Measurements from ENCODE around the gene GNB1.

The GNB1 gene

DNA sequence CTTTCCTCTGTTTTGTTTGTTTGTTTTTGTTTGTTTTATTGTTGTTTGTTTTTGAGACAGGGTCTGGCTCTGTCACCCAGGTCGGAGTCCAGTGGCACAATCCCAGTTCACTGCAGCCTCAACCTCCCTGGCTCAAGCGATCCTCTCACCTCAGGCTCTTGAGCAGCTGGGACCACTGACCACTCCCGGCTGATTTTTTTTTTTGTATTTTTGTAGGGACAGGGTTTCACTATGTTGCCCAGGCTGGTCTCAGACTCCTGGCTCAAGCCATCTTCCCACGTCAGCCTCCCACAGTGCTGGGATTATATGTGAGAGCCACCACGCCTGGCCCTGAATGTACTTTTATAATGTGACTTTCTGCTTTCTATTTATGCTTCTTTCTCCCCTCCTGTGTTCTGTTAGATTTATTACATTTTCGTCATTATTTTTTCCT, 19.2 kb upstream of the GNB1 start:
- DNase-seq (ENCODE audit: low read depth) = no peak

DNA sequence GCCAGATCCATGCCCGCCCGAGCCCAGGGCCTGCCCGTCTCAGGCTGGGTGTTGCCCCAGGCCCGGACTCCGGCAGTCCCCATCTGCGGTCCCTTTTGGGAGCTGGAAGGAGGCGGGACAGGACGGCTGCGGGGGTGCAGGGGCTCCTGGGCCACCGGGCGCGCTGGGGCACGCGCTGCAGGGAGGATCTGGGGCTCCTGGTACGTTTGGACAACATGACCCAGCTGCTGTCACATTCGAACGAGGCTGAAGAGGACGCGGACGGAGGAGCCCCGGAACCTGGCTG, 17.6 kb upstream of the GNB1 start:
- DNase-seq (ENCODE audit: low read depth) = no peak

DNA sequence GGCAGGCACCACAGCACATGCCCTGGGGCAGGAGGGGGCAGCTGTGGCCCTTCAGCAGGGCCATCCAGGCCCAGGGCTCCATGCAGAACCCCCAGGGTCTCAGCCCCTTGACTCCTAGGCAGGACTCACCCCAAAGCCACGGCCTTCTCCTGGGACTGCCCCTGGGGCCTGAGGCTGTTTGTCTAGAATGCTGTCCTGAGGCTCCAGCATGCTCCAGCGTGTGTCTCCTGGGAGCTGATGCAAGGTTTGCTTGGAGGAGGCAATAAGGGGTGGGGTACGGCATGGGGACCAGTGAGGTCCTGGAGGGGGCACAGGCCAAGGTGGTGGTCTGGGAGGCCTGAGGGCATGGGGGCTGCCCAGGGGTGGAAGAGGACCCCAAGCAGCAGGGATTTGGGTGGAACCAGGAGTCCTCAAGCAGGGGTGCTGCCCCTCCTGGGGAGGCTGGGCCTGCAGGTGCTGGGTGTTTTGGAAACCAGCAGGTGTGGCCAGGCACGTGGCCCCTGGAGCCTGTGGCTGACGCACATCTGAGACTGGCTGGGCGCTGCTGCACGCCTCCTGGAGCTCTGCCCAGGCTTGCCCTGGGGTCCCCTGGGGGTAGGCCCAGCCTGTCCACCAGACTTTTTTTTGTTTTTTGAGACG, 16.3 kb upstream of the GNB1 start:
- DNase-seq (ENCODE audit: low read depth) = no peak

DNA sequence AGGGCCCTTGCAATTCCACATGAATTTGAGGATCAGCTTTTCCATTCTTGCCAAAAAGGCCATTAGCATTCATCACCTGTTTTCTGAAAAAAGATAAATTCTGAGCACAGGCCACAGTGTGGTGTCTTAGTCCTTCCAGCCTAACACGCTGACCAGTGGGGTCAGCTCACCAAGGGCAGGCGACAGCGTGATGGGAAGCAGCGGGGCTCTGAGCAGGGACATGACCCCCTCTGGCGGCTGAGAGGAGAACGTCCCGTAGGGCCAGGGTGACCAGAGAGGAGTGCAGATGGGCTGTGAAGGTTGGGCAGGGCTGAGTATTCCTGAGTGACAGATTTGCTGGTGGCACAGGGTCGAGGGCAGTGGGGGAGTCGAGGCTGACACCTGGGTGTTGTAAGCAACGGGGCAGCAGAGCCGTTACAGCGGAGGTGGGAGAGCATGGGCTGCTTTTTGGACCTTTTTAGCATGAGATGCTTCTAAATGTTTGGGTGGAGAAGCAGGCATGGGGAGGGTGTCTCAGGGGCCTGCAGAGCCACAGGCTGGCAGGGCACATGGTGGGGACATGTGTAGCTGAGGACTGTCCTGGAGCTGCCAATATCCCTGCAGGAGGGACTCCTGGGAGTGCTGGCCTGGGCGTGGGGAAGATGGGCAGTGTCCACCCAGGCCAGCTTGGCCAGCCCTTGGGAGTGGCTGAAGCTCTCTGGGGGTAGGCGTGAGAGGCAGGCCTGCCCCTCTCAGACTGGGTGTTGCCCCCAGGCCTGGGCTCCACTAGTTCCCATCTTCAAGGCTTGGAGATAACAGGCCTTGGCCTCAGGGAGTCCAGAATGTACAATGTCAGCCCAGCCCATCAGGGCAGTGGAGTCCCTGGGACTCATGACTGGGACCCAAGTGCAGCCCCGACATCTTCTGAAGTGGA, 15.6 kb upstream of the GNB1 start:
- DNase-seq (ENCODE audit: low read depth) = peak; percentile 63

DNA sequence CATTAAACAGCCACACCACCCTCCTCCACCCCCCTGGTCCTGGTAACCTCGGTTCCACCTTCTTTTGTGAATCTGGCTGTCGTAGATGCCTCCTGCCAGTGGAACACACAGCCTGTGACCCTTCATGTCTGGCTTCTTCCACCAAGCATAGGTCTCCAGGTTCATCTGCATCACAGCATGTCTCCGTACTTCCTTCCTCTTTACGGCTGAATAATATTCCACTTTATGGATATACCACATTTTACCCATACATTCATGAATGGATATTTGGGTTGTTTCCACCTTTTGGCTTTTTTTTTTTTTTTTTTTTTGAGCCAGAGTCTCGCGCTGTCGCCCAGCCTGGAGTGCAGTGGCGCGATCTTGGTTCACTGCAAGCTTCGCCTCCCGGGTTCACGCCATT, 12.3 kb upstream of the GNB1 start:
- DNase-seq (ENCODE audit: low read depth) = no peak

DNA sequence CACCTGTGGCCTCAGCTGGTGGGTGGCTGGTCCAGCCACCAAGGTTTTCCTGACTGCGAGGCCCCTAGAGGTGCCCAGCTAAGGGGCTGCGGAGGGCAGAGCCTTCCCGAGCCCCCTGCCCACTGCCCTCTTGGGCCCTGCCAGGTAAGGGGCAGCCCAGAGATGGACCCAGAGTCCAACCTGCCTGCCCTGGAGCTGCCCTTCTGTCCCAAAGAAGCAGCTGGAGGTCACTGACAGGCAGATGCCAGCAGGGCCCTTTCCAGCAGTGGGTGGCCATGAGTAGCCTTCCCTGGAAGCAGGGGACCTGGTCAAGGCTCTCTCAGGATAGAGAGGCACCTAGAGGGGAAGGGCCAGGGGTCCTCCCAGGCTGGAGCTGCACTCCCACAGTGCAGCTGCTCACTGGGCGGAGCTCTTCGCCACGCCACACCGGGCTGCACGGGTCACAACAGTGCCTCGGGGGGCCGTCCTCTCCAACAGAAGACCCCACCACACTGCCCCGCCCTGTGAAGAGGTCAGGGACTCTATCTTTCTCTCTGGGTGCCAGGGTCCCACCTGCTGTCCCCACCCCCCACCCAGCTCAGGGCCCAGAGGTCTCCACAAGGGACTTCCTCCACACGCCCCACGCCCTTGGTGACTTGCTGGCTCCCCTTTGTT, 10.9 kb upstream of the GNB1 start:
- no peak for DNase-seq (ENCODE audit: low read depth)

DNA sequence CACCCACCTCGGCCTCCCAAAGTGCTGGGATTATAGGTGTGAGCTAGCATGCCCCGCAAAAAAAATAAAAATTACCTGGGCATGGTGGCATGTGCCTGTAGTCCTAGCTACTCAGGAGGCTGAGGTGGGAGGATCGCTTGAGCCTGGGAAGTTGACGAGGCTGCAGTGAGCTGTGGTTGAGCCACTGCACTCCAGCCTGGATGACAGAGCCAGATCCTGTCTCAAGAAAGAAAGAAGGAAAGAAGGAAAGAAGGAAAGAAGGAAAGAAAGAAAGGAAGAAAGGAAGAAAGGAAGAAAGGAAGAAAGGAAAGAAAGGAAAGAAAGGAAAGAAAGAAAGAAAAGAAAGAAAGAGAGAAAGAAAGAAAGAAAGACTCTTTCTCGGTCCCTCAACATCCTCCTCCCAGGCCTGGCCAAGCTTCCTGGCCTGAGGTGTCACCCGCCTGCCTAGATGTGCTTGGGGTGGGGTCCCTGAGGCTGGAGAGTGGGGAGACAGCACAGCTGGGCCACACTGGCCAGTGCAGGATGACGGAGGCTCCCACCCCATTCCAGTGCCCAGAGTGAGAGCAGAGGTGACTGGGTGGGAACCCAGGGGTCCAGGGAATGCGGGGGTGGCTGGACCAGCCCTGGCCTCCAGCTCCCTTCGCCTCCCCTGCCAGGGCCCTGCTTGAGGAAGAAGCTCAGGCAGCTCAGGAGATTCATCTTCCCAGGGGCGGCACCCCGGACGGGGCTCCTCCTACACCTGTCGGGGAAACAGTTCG, 10.2 kb upstream of the GNB1 start:
- no peak for DNase-seq (ENCODE audit: low read depth)

DNA sequence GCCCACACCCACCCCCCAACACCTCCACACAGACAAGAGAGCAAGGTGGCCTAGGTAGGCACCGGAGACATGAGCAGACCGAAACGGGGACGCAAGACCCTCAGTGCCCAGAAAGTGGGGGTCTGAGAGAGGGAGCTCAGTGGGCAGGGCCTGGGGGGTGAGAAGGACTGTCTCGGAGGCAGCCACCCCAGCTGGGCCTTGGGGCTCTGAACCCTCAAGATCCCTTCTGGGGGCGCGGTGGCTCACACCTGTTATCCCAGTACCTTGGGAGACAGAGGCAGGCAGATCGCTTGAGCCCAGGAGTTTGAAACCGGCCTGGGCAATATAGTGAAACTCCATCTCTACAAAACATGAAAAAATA, 9.1 kb upstream of the GNB1 start:
- DNase-seq (ENCODE audit: low read depth) = no peak

DNA sequence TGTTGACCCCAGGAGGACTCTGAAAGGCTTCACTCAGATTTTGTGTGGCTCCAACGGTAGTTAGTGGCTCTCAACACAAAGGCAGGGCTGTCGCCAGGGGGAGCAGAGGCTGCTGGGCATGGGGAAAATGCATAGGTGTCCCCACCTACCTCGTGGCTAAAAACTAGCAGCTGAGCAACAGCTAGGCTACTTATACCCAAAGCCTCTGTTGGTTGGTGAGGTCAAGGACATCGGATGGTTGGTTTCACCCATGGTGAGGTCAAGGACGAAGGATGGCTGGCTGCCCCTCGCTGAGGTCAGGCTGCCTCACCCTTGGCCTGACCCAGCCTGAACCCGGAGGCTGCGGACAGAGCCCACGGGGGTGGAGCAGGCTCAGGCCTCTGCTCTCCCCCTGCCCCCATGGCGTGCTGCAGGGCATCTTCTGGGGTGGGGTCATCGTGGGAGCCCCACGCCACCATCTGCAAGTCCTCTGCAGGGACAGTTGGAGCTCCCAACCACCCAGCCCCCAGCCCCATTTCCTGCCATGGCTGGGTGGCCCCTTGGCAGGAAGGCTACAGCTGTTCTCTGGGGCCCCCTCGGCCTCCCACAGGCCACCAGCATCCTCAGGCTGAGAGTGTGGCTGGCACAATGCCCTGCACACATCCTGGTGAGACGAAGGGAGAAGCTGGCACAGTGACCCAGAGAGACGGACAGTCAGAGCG, 8.5 kb upstream of the GNB1 start:
- no peak for DNase-seq (ENCODE audit: low read depth)

DNA sequence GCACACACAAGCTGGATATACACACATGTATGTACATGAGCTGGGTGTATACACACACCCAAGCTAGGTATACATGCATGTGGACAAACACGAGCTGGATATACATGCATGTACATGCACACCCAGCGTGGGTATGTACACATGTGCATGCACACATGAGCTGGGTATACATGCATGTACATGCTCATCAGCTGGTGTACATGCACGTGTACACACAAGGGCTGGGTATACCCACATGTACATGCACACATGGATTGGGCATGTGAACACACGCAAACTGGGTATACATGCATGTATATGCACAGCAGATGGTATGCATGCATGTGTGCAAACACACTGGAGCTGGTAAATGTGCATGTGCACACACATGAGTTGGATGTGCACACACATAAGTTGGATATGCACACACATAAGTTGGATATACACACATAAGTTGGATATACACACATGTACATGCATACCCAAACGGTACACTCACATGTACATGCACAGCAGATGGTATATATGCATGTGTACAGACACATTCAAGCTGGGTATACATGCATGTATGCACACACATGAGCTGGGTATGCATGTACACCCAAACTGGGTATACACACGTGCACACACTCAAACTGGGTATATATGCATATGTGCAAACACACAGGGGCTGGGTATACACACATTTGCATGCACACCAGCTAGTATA, 7.5 kb upstream of the GNB1 start:
- no peak for DNase-seq (ENCODE audit: low read depth)

DNA sequence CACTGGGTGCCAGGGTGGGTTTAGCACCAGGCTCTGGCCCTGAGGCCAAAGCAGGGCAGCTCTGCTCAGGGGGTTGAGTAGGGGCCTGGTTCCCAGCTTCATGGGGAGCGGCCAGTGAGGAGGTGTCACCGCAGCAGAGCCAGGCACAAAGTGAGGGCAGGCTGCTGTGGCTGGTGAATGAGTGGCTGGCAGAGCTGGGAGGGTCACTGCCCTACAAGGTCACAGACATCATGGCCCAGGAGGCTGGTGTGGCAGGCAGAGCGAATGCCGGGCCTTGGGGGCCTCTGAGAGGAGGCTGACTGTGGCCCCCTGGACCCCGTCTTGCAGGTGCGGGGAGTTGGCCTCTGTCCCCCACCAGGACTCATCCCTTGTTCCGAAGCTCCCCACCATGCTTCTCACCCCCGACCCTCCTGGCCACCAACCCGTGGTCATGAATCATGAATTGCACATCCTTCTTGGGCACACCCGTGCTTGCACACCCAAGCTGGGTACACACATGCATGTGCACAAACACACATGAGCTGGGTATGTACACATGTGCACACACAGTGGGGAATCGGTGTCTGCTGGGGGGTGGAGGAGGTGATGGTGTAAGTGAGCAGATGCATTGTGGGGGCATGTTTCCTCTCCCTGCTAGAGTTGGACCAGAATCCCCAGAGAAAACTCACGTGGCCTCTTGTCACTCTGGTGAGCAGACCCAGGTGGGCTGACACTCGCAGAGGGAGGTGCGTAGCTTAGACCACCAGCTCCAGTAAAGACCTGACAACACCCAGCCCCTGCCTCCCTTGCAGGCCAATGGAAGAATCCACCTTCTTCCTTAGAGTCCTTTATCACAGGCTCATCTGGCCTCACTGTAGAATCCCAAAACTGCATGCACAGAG, 4.8 kb upstream of the GNB1 start:
- DNase-seq (ENCODE audit: low read depth) = no peak

DNA sequence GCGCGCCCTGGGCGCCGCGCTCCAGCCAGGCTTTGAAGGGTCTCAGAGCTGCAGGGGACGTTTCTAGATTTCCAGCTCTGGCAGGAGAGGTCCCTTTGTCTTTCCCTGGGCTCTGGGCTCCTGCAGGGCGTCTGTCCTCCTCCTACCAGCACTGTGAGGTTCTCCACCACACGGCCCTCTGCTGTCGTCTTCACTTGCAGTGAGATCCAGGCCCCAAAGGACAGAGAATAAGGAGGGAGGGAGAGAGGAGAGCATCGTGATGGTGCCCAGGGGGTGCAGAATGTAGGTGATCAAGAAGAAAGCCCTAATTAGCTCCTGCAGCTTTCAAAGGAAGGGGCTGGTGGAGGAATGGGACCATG, 4.2 kb upstream of the GNB1 start:
- DNase-seq (ENCODE audit: low read depth) = no peak

DNA sequence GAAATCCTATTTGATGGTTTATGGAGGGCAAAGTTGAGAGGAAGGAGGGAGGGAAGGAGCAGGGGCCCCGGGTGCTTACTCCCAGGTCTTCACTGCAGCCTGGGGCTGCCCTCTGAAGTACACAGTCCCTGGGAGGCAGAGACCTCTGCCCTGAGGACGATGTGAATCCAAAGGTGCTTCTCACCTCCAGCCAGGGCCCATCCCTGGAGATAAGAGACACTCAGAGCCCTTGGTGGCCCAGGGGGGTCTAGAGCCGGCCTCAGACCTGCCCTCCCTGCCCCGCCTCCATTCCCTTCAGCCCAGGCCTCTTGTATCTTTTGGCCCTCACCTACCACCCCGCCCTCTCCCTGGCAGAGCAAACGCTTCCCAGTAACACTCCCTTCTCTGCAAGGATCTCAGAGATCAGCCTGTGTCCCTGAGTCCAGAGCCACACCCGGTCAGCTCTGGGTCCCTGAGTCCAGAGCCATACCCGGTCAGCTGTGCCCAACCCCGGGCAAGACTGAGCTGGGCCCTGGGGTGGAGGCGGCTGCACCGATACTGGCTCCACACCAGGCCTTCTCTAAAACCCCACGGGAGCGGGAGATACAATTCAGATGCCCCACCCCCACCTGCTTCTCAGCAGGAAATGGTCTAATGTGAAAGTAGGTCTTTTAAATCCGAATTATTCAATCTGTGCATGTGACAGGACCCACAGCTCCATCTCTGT, 3.6 kb upstream of the GNB1 start:
- DNase-seq (ENCODE audit: low read depth) = no peak

DNA sequence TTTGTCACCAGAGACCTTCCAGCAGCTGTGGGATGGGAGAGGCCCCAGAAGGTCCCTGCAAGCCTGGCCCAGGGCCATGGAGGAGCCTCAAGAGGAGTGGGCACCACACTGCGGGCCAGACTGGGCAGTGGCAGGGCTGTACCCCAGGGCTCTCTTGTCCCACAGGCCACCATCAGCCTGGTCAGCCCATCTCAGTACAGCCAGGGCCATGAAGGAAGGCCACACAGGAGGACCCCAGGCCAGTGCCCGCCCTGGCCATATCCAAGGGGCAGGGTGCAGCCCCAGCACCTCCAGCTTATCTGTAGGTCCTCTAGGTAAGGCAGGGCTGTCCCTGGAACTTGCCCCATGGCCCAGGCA, 3.1 kb upstream of the GNB1 start:
- DNase-seq (ENCODE audit: low read depth) = no peak

DNA sequence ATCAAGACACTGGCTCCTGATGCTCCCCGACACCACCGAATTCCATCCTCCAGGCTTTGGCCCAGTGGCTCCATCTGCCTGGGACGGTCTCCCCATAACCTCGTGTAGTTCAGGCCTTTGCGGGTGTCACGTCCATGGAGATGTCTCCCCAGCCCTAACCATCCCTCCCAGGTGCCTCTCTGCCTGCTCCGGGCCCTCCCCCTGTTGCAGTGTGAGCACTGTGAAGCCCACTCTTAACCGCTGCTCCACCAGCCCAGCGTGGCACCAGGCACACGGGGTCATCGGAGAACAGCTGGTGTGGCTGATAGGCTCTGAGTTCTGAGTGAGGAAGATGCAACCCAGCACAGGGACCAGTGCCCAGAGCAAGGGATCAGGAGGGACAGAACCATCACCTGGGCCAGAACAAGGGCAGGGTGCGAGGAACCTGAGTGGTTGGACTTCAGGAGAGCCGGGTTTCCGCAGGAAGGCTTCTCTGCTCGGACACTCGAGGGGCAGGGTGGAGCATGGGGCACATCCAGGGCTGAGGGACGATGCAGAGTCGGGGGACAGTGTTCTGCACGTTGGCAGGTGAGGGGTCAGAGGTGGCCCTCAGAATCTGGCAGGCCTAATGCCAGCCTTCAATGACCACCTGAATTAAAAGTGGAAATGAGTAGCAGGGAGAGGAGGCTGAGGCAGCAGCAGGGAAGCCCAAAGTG, 2.6 kb upstream of the GNB1 start:
- no peak for DNase-seq (ENCODE audit: low read depth)

DNA sequence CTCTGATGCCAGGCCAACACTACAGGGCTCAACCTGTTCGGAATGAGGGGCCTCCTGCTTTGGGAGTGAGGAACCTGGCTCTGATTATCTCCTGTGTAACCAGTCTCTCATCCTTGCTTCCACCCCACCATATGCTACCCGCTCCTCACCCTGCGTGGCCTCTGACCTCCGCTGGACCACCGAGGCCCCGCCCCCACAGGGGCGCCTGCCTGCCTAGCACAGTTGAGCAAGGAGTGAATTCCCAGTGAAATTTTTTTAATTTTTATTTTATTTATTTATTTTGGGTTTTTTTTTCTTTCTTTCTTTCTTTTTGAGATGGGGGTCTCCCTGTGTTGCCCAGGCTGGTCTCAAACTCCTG, 1.9 kb upstream of the GNB1 start:
- no peak for DNase-seq (ENCODE audit: low read depth)

DNA sequence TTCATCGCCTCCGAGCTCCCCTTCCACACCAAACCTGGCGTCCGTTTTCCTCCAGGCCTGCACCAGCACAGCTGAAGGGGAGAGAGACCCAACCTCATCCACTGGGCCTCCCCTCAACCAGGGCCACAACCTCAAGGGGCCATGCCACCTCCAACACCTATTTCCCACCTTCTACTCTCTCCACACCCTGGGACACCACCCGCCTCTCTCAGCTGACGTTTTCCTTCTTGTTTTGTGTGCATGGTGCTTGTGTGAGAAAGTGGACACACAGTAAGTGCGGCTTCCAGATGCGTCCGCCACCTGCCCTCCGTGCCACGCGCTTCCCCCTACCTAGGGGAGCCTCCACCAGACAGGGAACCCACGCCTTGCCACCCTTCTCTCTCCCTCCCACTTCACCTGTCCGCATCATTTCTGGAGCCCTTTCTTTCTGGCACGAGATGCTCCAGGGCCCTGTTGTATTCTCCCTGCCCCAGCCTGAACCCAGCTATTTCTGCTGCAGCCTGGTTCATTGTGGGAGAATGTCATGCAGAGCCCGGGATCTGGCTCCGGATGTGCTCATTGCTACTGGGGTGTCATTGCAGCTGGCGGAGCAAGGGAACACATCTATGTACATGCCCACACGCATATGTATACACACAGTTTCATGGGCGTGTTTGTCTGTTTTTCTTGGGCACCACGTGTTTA, 1.3 kb upstream of the GNB1 start:
- DNase-seq (ENCODE audit: low read depth) = no peak

DNA sequence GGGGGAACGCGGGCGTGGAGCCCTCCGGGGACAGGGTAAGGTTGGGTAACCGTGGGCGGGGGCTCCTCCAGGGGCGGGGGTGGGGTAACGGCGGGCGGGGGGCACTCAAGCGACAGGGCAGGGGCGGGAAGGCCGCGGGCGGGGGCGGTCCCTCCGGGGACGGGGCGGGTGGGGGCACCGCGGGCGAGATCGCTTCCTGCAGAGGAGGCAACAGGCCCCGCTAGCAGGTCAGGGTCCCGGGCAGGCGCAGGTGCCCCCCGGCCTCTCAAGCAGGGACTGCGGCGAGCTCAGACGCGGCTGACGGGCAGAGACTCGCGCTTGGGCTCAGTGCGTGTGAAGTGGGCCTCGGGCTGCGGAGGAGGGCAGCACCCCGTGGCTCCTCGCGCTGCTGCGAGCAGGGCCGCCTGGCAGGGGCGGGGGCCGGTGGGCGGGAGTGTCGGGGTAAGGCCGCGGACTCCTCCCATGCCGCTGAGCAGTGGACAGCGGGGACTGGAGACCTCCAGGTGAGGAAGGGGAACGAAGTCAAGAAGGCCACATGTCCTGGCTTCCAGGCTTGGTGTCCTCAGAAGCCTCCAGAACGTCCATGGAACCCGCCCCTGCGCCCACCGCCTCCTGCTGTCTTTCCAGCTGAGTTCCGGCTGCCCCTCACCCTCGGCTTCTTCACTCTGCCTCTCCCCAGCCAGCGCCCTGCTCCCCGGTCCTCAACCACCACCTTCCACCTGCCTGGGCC, 627 bp upstream of the GNB1 start:
- no peak for DNase-seq (ENCODE audit: low read depth)
